ENCODE measurements around the gene PCDHGB6. TPM values are rescaled to one million over a fixed set of nuclear protein-coding genes. Genes with fewer than 3 reads are reported as not detected.
"Not testable (repeated sequence)": the region's sequence is repeated elsewhere in the genome, so short reads cannot be mapped to it uniquely, and the experiment has no call there.

Gene PCDHGB6
- total RNA-seq, 1 donor from 2014 or later, result 2.0 TPM

DNA sequence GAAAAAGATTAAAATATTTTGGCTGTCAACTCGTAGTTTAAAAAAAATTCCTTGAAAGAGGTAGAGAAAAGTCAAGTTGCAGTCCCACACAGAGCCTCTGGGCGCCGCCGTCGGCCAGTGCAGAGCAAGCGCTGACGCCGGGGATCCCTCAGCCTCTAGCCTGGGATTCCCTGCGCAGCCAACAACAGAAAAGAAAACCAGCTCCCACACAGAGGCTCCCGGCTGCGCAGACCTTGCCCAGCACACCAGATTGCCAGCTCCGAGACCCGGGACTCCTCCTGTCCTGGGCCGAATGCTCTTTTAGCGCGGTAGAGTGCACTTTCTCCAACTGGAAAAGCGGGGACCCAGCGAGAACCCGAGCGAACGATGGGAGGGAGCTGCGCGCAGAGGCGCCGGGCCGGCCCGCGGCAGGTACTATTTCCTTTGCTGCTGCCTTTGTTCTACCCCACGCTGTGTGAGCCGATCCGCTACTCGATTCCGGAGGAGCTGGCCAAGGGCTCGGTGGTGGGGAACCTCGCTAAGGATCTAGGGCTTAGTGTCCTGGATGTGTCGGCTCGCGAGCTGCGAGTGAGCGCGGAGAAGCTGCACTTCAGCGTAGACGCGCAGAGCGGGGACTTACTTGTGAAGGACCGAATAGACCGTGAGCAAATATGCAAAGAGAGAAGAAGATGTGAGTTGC is 9.8 kb downstream of the PCDHGB6 start, which contains the start of gene PCDHGB7:
TSS of gene PCDHGB7 (plus strand) at position 184 of the 679 bp plus-strand sequence. CDS start at position 367, 183 bp downstream.
- peak; percentile 57 for DNase-seq (ENCODE audit: low read depth, low spot score)

DNA sequence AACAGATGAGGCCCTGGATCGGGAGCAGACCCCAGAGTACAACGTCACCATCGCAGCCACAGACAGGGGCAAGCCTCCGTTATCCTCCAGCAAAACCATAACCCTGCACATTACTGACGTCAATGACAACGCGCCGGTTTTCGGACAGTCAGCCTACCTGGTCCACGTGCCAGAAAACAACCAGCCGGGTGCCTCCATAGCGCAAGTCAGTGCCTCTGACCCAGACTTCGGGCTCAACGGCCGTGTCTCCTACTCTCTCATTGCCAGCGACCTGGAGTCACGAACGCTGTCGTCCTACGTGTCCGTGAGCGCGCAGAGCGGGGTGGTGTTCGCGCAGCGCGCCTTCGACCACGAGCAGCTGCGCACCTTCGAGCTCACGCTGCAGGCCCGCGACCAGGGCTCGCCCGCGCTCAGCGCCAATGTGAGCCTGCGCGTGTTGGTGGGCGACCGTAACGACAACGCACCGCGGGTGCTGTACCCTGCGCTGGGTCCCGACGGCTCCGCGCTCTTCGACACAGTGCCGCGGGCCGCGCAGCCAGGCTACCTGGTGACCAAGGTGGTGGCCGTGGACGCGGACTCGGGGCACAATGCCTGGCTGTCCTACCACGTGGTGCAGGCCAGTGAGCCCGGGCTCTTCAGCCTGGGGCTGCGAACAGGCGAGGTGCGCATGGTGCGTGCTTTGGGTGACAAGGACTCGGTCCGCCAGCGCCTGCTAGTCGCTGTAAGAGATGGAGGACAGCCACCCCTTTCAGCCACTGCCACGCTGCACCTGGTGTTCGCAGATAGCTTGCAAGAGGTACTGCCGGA is 11.5 kb downstream of the PCDHGB6 start:
- DNase-seq (ENCODE audit: low read depth, low spot score), result no peak

DNA sequence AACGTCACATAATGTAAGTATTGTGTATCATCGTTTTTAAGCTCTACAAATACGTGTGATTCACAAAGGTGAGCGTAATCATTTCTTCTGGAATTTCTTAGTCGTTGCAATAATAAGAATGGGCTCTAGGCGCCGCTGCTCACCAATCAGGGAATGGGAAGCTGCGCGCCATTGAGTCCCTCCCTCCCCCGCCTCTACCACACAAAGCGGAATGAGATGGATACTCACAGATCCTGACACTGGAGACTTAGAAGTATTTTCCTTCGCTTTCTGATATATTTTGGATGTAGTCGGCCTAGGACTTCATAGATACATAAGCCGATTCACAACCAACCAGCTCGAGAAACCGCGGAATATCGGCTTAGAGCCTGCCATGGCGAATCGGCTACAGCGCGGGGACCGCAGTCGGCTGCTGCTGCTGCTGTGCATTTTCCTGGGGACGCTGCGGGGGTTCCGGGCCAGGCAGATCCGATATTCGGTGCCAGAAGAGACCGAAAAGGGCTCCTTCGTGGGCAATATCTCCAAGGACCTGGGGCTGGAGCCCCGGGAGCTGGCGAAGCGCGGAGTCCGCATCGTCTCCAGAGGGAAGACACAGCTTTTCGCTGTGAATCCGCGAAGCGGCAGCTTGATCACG is 13.2 kb downstream of the PCDHGB6 start, which contains the start of gene PCDHGA11:
TSS of gene PCDHGA11 (plus strand) at position 197 of the 634 bp plus-strand sequence. CDS start at position 374, 177 bp downstream.
- no peak for DNase-seq (ENCODE audit: low read depth, low spot score)

DNA sequence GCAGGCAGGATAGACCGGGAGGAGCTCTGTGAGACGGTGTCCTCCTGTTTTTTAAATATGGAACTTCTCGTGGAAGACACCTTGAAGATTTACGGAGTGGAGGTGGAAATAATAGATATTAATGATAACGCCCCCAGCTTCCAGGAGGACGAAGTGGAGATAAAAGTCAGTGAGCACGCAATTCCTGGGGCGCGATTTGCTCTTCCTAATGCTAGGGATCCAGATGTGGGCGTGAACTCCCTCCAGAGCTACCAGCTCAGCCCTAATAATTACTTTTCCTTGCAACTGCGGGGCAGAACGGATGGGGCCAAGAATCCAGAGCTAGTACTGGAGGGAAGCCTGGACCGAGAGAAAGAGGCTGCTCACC is 13.7 kb downstream of the PCDHGB6 start:
- no peak for DNase-seq (ENCODE audit: low read depth, low spot score)

DNA sequence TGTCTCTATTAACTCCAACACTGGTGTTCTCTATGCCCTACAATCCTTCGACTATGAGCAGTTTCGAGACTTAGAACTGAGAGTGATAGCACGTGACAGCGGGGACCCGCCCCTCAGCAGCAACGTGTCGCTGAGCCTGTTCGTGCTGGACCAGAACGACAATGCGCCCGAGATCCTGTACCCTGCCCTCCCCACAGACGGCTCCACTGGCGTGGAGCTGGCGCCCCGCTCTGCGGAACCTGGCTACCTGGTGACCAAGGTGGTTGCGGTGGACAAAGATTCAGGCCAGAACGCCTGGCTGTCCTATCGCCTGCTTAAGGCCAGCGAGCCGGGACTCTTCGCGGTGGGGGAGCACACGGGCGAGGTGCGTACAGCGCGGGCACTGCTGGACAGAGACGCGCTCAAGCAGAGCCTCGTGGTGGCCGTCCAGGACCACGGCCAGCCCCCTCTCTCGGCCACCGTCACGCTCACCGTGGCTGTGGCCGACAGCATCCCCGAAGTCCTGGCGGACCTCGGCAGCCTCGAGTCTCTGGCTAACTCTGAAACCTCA is 15.0 kb downstream of the PCDHGB6 start:
- no peak for DNase-seq (ENCODE audit: low read depth, low spot score)

DNA sequence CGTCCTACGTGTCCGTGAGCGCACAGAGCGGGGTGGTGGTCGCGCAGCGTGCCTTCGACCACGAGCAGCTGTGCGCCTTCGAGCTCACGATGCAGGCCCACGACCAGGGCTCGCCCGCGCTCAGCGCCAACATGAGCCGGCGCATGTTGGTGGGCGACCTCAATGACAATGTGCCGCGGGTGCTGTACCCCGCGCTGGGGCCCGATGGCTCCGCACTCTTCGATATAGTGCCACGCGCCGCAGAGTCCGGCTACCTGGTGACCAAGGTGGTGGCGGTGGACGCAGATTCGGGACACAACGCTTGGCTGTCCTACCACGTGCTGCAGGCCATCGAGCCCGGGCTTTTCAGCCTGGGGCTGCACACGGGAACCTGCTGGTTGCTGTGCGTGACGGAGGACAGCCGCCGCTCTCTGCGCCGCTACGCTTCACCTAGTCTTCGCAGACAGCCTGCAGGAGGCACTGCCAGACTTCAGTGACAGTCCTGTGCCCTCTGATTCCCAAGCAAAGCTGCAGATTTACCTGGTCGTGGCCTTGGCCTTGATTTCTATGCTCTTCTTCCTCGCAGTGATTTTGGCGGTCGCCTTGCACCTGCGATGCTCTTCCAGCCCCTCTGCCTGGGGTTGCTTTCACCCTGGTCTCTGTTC is 20.1 kb downstream of the PCDHGB6 start:
- DNase-seq (ENCODE audit: low read depth, low spot score), result no peak

DNA sequence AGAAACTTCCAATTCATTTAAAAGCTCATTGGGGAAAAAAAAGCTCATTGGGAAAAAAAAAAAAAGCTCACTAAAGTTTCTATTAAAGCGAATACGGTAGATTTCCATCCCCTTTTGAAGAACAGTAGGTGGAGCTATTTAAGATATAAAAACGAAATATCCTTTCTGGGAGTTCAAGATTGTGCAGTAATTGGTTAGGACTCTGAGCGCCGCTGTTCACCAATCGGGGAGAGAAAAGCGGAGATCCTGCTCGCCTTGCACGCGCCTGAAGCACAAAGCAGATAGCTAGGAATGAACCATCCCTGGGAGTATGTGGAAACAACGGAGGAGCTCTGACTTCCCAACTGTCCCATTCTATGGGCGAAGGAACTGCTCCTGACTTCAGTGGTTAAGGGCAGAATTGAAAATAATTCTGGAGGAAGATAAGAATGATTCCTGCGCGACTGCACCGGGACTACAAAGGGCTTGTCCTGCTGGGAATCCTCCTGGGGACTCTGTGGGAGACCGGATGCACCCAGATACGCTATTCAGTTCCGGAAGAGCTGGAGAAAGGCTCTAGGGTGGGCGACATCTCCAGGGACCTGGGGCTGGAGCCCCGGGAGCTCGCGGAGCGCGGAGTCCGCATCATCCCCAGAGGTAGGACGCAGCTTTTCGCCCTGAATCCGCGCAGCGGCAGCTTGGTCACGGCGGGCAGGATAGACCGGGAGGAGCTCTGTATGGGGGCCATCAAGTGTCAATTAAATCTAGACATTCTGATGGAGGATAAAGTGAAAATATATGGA is 22.7 kb downstream of the PCDHGB6 start, which contains the start of gene PCDHGA12:
TSS of gene PCDHGA12 (plus strand) at position 176 of the 782 bp plus-strand sequence. CDS start at position 429, 253 bp downstream.
- peak; percentile 80 for DNase-seq (ENCODE audit: low read depth, low spot score)

DNA sequence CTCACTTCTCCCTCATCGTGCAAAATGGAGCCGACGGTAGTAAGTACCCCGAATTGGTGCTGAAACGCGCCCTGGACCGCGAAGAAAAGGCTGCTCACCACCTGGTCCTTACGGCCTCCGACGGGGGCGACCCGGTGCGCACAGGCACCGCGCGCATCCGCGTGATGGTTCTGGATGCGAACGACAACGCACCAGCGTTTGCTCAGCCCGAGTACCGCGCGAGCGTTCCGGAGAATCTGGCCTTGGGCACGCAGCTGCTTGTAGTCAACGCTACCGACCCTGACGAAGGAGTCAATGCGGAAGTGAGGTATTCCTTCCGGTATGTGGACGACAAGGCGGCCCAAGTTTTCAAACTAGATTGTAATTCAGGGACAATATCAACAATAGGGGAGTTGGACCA is 23.5 kb downstream of the PCDHGB6 start:
- no peak for DNase-seq (ENCODE audit: low read depth, low spot score)

DNA sequence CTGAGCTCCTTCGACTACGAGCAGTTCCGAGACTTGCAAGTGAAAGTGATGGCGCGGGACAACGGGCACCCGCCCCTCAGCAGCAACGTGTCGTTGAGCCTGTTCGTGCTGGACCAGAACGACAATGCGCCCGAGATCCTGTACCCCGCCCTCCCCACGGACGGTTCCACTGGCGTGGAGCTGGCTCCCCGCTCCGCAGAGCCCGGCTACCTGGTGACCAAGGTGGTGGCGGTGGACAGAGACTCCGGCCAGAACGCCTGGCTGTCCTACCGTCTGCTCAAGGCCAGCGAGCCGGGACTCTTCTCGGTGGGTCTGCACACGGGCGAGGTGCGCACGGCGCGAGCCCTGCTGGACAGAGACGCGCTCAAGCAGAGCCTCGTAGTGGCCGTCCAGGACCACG is 24.5 kb downstream of the PCDHGB6 start:
- not testable (repeated sequence) for DNase-seq (ENCODE audit: low read depth, low spot score)

DNA sequence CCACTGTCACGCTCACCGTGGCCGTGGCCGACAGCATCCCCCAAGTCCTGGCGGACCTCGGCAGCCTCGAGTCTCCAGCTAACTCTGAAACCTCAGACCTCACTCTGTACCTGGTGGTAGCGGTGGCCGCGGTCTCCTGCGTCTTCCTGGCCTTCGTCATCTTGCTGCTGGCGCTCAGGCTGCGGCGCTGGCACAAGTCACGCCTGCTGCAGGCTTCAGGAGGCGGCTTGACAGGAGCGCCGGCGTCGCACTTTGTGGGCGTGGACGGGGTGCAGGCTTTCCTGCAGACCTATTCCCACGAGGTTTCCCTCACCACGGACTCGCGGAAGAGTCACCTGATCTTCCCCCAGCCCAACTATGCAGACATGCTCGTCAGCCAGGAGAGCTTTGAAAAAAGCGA is 24.9 kb downstream of the PCDHGB6 start:
- DNase-seq (ENCODE audit: low read depth, low spot score), result not testable (repeated sequence)

DNA sequence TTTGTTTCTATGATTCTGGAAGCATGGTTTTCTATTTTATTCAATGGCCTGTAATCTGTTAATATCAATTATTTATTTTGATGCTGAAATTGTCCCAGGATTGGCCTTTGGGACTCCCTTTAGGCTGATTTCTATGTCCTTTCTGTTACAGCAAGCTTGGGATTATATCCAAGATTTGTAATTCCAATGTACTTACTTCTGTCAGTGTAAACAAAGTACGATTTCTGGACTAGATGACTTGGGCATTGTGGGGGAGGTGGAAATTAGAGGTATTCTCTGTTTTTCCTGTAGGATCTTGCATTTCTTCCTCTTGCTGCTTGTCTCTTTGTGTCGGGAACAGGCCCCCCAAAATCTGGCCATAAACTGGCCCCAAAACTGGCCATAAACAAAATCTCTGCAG is 26.2 kb downstream of the PCDHGB6 start:
- no peak for DNase-seq (ENCODE audit: low read depth, low spot score)

DNA sequence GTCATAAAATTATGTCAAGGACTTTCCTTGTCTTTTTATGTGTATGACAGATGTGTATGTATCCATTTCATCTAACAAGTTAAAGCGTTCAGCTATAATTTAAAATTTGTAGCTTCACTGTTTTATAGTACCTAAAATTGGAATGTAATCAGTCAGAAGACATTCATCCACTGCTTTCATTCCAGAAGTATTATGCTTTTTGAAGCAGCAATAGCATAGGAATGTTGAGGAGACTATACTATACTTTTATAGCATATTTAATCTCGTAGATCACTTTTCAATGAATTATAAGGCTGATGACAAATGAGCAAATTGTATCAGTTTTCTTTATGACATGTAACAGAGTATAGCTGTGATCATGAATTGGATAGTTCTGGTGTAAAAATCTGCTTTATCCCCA is 29.4 kb downstream of the PCDHGB6 start:
- DNase-seq (ENCODE audit: low read depth, low spot score), result no peak

DNA sequence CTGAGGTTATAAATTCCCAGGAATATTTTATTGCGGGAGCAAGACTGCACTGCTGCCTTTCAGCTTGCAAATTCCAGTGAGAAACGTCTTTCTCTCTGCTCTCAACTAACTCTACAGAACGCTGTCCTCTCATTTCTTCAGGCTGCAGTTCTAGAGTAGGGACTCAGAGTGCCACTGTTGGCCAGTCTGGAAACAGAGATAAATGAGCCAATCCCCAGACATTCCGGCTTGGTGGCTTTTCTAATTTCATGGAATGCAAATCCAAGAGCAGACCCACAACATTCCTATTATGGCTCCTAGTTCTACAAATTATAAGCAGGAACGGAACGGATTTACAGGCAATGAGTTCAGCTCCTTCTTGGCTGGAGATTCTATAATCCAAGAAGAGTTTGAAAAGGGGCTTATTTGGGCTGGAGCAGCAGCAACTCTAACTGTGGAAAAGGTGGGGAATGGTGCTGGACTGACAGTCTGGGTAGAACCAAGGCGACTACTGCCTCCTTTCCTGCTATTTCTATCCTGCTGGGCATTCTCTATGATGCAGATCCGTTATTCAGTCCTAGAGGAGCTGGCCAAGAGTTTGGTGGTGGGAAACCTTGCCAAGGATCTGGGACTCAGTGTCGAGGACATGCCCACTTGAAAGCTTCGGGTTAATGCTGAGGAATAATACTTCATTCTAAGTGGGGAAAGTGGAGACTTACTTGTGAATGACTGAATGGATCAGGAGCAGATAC is 31.8 kb downstream of the PCDHGB6 start:
- no peak for DNase-seq (ENCODE audit: low read depth, low spot score)

DNA sequence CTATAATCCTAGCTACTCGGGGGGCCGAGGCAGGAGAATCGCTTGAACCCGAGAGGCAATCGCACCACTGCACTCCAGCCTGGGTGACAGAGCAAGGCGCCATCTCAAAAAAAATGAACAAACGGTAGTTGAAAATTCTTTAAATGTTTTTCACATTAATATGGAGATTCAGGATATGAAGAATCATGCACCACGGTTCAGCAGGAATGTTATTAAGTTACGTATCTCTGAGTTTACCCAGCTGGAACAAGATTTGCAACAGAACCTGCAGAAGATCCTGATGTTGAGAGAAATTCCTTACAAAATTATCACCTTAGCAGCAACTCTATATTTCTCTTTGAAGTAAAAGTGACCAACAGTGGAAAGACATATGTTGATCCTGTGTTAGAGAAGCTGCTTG is 32.5 kb downstream of the PCDHGB6 start:
- no peak for DNase-seq (ENCODE audit: low read depth, low spot score)

DNA sequence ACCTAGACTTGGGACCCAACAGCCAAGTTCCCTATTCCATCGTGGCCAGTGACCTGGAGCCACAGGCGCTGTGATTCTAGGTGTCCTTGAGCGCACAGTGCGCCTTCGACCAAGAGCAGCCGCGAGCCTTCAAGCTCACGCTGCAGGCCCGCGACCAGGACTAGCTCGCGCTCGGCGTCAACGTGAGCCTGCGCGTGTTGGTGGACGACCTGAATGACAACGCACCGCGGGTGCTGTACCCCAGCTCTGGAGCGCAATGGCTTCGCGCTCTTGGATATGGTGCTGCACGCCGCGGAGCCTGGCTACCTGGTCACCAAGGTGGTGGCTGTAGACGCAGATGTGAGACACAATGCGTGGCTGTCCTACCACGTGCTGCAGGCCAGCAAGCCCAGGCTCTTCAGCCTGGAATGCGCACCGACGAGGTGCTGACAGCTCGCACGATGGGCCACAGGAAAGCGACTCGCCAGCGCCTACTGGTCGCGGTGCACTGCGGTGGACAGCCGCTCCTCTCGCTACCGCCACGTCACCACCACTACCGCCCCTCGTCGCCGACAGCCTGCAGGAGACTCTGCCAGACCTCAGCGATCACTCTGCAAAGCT is 33.9 kb downstream of the PCDHGB6 start:
- DNase-seq (ENCODE audit: low read depth, low spot score), result no peak

Measured in pulmonary artery endothelial cell (primary cell).